Effector CD4-positive, alpha-beta T cell (primary cell): ENCODE data around the gene NKAPL.
"Not testable (repeated sequence)": the region's sequence is repeated elsewhere in the genome, so short reads cannot be mapped to it uniquely, and the experiment has no call there.

Experiments
- DNase-seq: peaks from one replicate; pipeline ENCODE4 v3.0.0-alpha.2; 2020

Gene NKAPL

GRCh38 chr6:28303570-28303969, 44.5 kb downstream of the NKAPL start:
- DNase-seq: no peak

GRCh38 chr6:28306363-28306762, 47.3 kb downstream of the NKAPL start:
- not testable (repeated sequence) for DNase-seq
